Activated CD8-positive, alpha-beta T cell treated with anti-CD3 and anti-CD28 coated beads for 36 hours (primary cell): ENCODE measurements around the gene EHBP1. TPM values are rescaled to one million over a fixed set of nuclear protein-coding genes. Genes with fewer than 3 reads are reported as not detected.
A peak's percentile ranks its signal among the peaks of the same experiment; 100 is the strongest.

Source experiments
- ATAC-seq: fragments of 200-7000 bp; cut with Tn5 transposase; one replicate; pipeline ENCODE4 v1.10.0; 2021; ENCODE audit warnings: mild to moderate bottlenecking, moderate library complexity
- CTCF ChIA-PET: fragments of 350-600 bp; sonication (Branson Sonifier 250); formaldehyde crosslinking; loops from one replicate; lab custom pipeline; 2021; ENCODE audit warnings: antibody characterized with exemption; lab: Charles Lee
- POLR2A ChIA-PET: fragments of 350-600 bp; sonication (Branson Sonifier 250); formaldehyde crosslinking; loops from one replicate; lab custom pipeline; 2021; ENCODE audit warnings: antibody characterized with exemption; lab: Charles Lee
- DNase-seq: peaks from one replicate; pipeline ENCODE4 v3.0.0-alpha.2; 2020
- H3K27ac Mint-ChIP-seq: one replicate; pipeline ENCODE4 v1.8.0; 2021; ENCODE audit warnings: mild to moderate bottlenecking, mixed read lengths
- H3K27me3 Mint-ChIP-seq: one replicate; pipeline ENCODE4 v1.8.0; 2021; ENCODE audit warnings: mixed read lengths
- H3K36me3 Mint-ChIP-seq: one replicate; pipeline ENCODE4 v1.8.0; 2021; ENCODE audit warnings: low read depth, mixed read lengths
- H3K4me1 Mint-ChIP-seq: one replicate; pipeline ENCODE4 v1.8.0; 2021; ENCODE audit warnings: low read depth, mixed read lengths
- H3K4me3 Mint-ChIP-seq: one replicate; pipeline ENCODE4 v1.8.0; 2021; ENCODE audit warnings: mild to moderate bottlenecking, moderate library complexity, mixed read lengths
- H3K9me3 Mint-ChIP-seq: one replicate; pipeline ENCODE4 v1.8.0; 2021; ENCODE audit warnings: mixed read lengths
- intact Hi-C: fragments of 100-400 bp; cut with micrococcal nuclease; formaldehyde crosslinking; loops from one replicate; pipeline ENCODE4 v1.10.0; 2022
- total RNA-seq, 2 experiments: library from RNA; stranded (reverse); gene quantifications; one replicate each; pipeline ENCODE4 v1.2.3, GENCODE V29; 2021
- TF ChIP-seq, protein P1 (sequence below): fragments of 200-600 bp; IDR thresholded peaks from one replicate; pipeline ENCODE4 v1.8.0; 2022; ENCODE audit warnings: antibody characterized with exemption, mild to moderate bottlenecking

The EHBP1 gene
- total RNA-seq, 2 experiments from 2014 or later, result 24.1 to 24.3 TPM

DNA sequence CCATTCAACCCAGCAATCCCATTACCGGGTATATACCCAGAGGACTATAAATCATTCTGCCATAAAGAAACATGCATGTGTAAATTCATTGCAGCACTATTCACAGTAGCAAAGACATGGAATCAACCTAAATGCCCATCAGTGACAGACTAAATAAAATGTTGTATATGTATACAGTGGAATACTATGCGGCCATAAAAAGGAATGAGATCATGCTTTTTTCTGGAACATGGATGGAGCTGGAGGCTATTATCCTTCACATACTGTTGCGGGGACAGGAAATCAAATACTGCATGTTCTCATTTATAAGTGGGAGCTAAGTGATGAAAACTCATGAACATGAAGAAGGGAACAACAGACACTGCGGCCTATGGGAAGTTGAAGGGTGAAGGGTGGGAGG lies 65.1 kb downstream of the EHBP1 start:
- ChIA-PET CTCF (interaction anchor here (1.9 to 2.1 kb wide), 2 partner anchors 313 to 314 kb away, joined by 12 to 13 read pairs; no protein-coding TSS in a partner anchor), POLR2A (interaction anchor here (1.1 kb wide), 1 partner anchor 303 kb away, joined by 3 read pairs; no protein-coding TSS in a partner anchor)
- peaks cover 6% of the 10 kb centered on the region for H3K36me3 Mint-ChIP-seq
- DNase-seq (no peak), ATAC-seq (no peak)
- intact Hi-C loops, result no loop called here
- no peak overlapping the region for H3K27ac Mint-ChIP-seq
- peaks cover 4% of the 10 kb centered on the region for H3K9me3 Mint-ChIP-seq
- no peaks in the 10 kb centered on the region for H3K4me1 Mint-ChIP-seq
- TF ChIP-seq, protein P1, sequence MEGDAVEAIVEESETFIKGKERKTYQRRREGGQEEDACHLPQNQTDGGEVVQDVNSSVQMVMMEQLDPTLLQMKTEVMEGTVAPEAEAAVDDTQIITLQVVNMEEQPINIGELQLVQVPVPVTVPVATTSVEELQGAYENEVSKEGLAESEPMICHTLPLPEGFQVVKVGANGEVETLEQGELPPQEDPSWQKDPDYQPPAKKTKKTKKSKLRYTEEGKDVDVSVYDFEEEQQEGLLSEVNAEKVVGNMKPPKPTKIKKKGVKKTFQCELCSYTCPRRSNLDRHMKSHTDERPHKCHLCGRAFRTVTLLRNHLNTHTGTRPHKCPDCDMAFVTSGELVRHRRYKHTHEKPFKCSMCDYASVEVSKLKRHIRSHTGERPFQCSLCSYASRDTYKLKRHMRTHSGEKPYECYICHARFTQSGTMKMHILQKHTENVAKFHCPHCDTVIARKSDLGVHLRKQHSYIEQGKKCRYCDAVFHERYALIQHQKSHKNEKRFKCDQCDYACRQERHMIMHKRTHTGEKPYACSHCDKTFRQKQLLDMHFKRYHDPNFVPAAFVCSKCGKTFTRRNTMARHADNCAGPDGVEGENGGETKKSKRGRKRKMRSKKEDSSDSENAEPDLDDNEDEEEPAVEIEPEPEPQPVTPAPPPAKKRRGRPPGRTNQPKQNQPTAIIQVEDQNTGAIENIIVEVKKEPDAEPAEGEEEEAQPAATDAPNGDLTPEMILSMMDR, result no peak
- no peaks in the 10 kb centered on the region for H3K27me3 Mint-ChIP-seq
- H3K4me3 Mint-ChIP-seq, result no peak overlapping the region

DNA sequence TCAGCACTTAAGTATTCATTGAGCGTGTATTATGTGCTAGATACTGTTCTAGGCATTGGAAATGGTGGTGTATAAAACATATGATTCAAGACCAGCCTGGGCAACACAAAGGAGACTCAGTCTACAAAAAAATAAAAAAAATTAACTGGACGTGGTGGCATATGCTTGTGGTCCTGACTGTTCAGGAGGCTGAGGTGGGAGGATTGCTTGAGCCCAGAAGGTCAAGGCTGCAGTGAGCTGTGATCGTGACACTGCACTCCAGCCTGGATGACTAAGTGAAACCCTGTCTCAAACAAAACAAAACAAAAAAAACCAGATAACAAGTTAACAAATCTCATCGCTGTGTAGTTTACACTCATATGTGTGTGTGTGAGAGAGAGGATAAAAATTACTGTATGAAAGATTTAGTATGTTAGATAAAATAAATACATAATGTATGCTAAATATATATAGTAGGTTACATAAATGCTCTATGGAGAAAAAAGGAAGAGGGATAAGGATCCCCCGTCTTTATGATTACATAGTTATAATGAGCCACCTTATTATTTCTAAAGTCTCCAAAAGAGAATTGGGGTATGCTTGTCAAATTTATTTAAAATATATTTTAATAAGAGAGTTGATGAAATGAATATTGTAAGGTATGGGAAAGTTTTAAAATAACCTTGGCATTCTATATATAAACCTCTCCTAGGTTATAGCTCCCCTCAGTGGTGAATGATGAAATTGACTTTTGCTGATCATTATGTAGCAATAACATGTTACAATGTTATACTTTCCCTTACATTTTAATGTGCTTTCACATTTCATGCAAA lies 69.2 kb downstream of the EHBP1 start:
- no peak for ATAC-seq
- Mint-ChIP-seq H3K9me3 (peaks cover 4% of the 10 kb centered on the region), H3K4me1 (no peaks in the 10 kb centered on the region), H3K36me3 (peaks cover 2% of the 10 kb centered on the region), H3K27ac (no peak overlapping the region), H3K27me3 (no peaks in the 10 kb centered on the region), H3K4me3 (no peak overlapping the region)
- no peak for DNase-seq
- TF ChIP-seq, protein P1, result peak; percentile 93
- ChIA-PET CTCF (interaction anchor here (1.0 to 4.7 kb wide), 13 partner anchors 9 to 650 kb away, joined by 3 to 105 read pairs (median 4); partner anchors contain the start of gene EHBP1), POLR2A (interaction anchor here (1.1 kb wide), 1 partner anchor 18 kb away, joined by 3 read pairs; no protein-coding TSS in a partner anchor)
- intact Hi-C loops, result loop anchor here (2.0 kb wide), 1 partner anchor 318 kb away; no protein-coding TSS in a partner anchor

DNA sequence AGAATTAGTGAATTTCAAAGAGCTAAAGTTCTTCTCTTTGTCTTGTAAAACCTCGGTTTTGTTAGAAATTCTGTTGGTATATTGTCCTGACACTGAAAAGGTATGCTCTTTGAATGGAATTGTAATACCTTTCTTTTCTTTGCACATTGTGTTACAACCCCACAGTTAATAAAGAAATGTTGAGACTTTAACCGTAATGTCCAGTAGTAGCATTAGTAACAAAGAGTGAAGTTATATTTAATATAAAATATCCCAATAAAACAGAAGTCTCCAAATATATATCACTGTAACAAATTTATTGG lies 69.8 kb downstream of the EHBP1 start:
- Mint-ChIP-seq H3K9me3 (no peaks in the 10 kb centered on the region), H3K27me3 (no peaks in the 10 kb centered on the region), H3K27ac (no peak overlapping the region), H3K4me3 (no peak overlapping the region), H3K36me3 (peaks cover 2% of the 10 kb centered on the region), H3K4me1 (no peaks in the 10 kb centered on the region)
- DNase-seq (no peak), ATAC-seq (no peak)
- intact Hi-C loops, result loop anchor here (2.0 kb wide), 1 partner anchor 319 kb away; no protein-coding TSS in a partner anchor
- ChIA-PET CTCF (interaction anchor here (1.0 to 4.7 kb wide), 13 partner anchors 10 to 650 kb away, joined by 3 to 105 read pairs (median 4); partner anchors contain the start of gene EHBP1), POLR2A (interaction anchor here (1.1 kb wide), 1 partner anchor 18 kb away, joined by 3 read pairs; no protein-coding TSS in a partner anchor)
- TF ChIP-seq, protein P1, result no peak

DNA sequence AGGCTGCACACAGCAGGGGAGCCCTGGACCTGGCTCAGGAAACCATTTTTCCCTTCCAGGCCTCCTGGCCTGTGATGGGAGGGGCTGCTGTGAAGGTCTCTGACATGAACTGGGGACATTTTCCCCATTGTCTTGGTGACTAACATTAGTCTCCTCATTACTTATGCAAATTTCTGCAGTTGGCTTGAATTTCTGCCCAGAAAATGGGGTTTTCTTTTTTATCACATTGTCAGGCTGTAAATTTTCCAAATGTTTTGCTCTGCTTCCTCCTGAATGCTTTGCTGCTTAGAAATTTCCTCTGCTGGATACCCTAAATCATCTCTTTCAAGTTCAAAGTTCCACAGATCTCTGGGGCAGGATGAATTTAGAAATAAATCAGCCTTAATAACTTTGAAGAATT lies 78.2 kb downstream of the EHBP1 start:
- H3K27me3 Mint-ChIP-seq, result no peaks in the 10 kb centered on the region
- H3K9me3 Mint-ChIP-seq, result peaks cover 5% of the 10 kb centered on the region

More for the DNA sequence above, 78.2 kb downstream of the EHBP1 start:
- DNase-seq, result no peak
- Mint-ChIP-seq H3K4me1 (peaks cover 10% of the 10 kb centered on the region), H3K27ac (no peak overlapping the region), H3K36me3 (peaks cover 4% of the 10 kb centered on the region), H3K4me3 (no peak overlapping the region)
- ChIA-PET POLR2A (no interaction called here), CTCF (no interaction called here)
- TF ChIP-seq, protein P1, result no peak
- intact Hi-C loops, result no loop called here
- no peak for ATAC-seq
